BLaER1 treated with 17β-estradiol and CSF1 and Interleukin-3, amounts not matched to agents 10 nM and 100 nM (cell line): ENCODE data around the gene CEP295NL.
"Not testable (repeated sequence)": the region's sequence is repeated elsewhere in the genome, so short reads cannot be mapped to it uniquely, and the experiment has no call there.

Source experiments
- H3K27ac ChIP-seq, 11 experiments: shearing (Covaris generic); formaldehyde crosslinking; 2 replicates each; pipeline ENCODE4 v1.8.1; 2022
- H3K27me3 ChIP-seq, 11 experiments: shearing (Covaris generic); formaldehyde crosslinking; 2 replicates each; pipeline ENCODE4 v1.8.1; 2022
- H3K36me3 ChIP-seq, 11 experiments: shearing (Covaris generic); formaldehyde crosslinking; 2 replicates each; pipeline ENCODE4 v1.8.1; 2022
- H3K4me1 ChIP-seq, 10 experiments: shearing (Covaris generic); formaldehyde crosslinking; 2 replicates each; pipeline ENCODE4 v1.8.1; 2022
- H3K4me2 ChIP-seq, 11 experiments: shearing (Covaris generic); formaldehyde crosslinking; 2 replicates each; pipeline ENCODE4 v1.8.1; 2022
- H3K4me3 ChIP-seq, 10 experiments: shearing (Covaris generic); formaldehyde crosslinking; 2 replicates each; pipeline ENCODE4 v1.8.1; 2022
- H3K9ac ChIP-seq, 11 experiments: shearing (Covaris generic); formaldehyde crosslinking; 2 replicates each; pipeline ENCODE4 v1.8.1; 2022
- H3K9me3 ChIP-seq, 11 experiments: shearing (Covaris generic); formaldehyde crosslinking; replicated peaks in 1 of 11; 2 replicates each; pipeline ENCODE4 v1.8.1; 2022
- H4K20me1 ChIP-seq, 11 experiments: shearing (Covaris generic); formaldehyde crosslinking; 2 replicates each; pipeline ENCODE4 v1.8.1; 2022
- Cebpa-rat ChIP-seq, 11 experiments: shearing (Covaris generic); IDR thresholded peaks; 2 replicates each; pipeline ENCODE4 v1.8.1; 2022

The CEP295NL gene

DNA sequence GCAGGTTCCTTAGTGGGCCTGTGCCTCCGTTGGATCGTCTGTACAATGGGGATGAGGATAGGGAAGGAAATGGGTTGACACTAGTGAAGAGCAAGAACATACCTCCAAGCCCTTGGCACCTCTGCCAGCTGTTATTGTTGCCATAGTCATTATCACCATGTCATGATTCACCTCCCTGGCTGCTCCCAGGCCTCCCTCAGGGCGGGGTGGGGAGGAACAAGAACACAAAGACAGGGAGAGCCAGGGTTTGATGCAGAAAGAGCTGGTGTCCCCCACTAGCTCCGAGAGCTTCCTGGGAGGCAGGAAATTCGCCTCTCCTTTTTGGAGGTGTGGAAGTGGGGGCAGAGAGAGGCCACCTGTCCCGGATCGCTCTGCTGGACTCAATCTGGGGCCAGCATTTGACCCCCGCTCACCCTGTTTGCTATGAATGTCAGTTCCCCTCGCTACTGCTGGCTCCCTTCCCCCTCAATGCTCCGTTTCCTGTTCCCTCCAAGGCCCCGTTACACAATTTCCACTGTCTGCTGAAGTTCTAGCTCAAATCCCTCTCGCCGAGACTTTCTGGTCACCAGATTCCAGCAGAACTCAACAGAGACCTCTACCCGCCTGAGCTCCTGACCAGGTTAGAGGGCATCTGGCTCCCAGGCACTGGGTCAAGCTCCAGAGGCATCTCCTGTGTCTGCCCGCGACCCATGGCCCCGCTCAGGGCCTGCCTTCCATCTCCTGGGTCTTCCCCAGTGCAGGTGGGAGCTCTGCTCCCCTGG lies 13.1 kb upstream of the CEP295NL start:
- TF ChIP-seq Cebpa-rat (IDR thresholded peaks at IDR 0.05) = peak in 10 of 11 experiments; percentile 41 to 89 (median 82); a peak in 16 of 22 replicates

DNA sequence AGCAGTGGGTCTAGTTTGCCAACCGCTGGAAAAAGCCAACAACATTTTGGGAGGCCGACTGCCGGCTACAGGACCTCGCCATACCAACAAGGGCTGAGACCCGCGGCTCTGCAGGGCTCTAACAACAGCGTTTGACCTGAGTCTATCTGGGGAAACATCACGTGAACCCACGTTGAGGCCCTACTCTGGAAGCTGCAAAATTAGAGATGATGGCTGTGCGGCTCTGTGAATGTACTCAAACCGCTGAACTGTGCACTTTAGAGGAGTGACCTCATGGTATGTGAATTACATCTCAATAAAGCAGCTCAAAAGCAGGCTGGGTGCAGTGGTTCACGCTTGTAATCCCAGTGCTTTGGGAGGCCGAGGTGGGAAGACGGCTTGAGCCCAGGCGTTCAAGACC lies 10.1 kb upstream of the CEP295NL start:
- Histone ChIP-seq H3K4me1 (peaks cover 68 to 99% (median 86%) of the 10 kb centered on the region in 10 experiments), H3K27me3 (no peaks in the 10 kb centered on the region), H4K20me1 (peaks cover 0 to 79% (median 15%) of the 10 kb centered on the region in 11 experiments; a peak in 12 of 22 replicates), H3K36me3 (peaks cover 0 to 37% (median 14%) of the 10 kb centered on the region in 11 experiments; a peak in 15 of 22 replicates), H3K4me3 (no peak overlapping the region), H3K4me2 (peak overlapping the region; percentile 52 to 100 (median 97)), H3K9ac (peak overlapping the region in 10 of 11 experiments; percentile 5 to 64 (median 49); a peak in 11 of 22 replicates), H3K27ac (peak overlapping the region; percentile 6 to 99 (median 76); a peak in 18 of 22 replicates), H3K9me3 (no peaks in the 10 kb centered on the region)
- TF ChIP-seq Cebpa-rat (IDR thresholded peaks at IDR 0.05) = no peak

More for the DNA sequence above, 13.1 kb upstream of the CEP295NL start:
- H3K27ac ChIP-seq = peak overlapping the region; percentile 81 to 99 (median 97)
- H3K36me3 ChIP-seq = peaks cover 0 to 36% (median 14%) of the 10 kb centered on the region in 11 experiments; a peak in 14 of 22 replicates
- peaks cover 0 to 82% (median 13%) of the 10 kb centered on the region in 11 experiments; a peak in 12 of 22 replicates for H4K20me1 ChIP-seq
- no peaks in the 10 kb centered on the region for H3K9me3 ChIP-seq
- peak overlapping the region; percentile 91 to 100 (median 98) for H3K4me2 ChIP-seq
- H3K27me3 ChIP-seq = no peaks in the 10 kb centered on the region
- peaks cover 92 to 100% (median 98%) of the 10 kb centered on the region in 10 experiments for H3K4me1 ChIP-seq
- H3K4me3 ChIP-seq = peak overlapping the region; percentile 43 to 77 (median 62)
- H3K9ac ChIP-seq = peak overlapping the region; percentile 82 to 96 (median 91)

DNA sequence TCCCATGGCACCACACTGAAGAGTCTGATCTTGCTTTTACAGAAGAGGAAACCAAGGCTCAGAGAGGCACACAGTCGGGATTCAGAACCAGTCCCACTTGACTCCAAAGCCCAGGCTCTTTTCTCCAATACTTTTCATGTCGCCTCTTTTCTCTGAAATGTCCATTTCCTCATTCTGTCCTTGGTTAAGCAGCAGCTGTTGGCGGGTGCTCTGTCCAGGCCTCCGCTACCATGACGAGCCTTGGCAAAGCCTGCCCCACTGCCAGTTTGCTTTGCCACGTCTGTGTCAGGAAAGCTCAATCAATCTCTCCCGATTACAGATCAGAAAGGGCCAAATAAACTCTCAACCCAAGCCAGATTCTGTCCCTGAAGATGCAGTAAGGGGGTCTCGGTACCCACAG lies 9.1 kb upstream of the CEP295NL start:
- no peak for TF ChIP-seq Cebpa-rat (IDR thresholded peaks at IDR 0.05)
- Histone ChIP-seq H3K9me3 (no peaks in the 10 kb centered on the region), H3K4me1 (peaks cover 58 to 88% (median 76%) of the 10 kb centered on the region in 10 experiments), H3K4me2 (peak overlapping the region in 9 of 11 experiments; percentile 6 to 100 (median 97); a peak in 16 of 22 replicates), H3K27ac (peak overlapping the region; percentile 60 to 99 (median 76); a peak in 19 of 22 replicates), H3K36me3 (peaks cover 0 to 42% (median 17%) of the 10 kb centered on the region in 11 experiments; a peak in 16 of 22 replicates), H3K4me3 (no peak overlapping the region), H4K20me1 (peaks cover 0 to 80% (median 23%) of the 10 kb centered on the region in 11 experiments; a peak in 14 of 22 replicates), H3K27me3 (no peaks in the 10 kb centered on the region), H3K9ac (peak overlapping the region in 2 of 11 experiments; percentile 60 to 63; a peak in 4 of 22 replicates)

DNA sequence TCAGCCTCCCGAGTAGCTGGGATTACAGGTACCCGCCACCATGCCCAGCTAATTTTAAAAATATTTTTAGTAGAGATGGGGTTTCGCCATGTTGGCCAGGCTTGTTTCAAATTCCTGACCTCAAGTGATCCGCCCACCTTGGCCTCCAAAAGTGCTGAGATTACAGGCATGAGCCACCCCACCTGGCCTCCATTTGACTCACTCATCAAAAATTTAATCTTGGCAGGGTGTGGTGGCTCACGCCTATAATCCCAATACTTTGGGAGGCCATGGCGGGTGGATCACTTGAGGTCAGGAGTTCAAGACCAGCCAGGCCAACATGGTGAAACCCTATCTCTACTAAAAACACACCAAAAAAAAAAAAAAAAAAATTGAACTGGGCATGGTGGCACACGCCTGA lies 8.5 kb upstream of the CEP295NL start:
- peaks cover 0 to 86% (median 24%) of the 10 kb centered on the region in 11 experiments; a peak in 14 of 22 replicates for H4K20me1 ChIP-seq
- H3K4me2 ChIP-seq = peak overlapping the region; percentile 6 to 100 (median 92); a peak in 21 of 22 replicates
- H3K27me3 ChIP-seq, H3K4me3 ChIP-seq, H3K9me3 ChIP-seq: not testable (repeated sequence)
- peaks cover 52 to 83% (median 70%) of the 10 kb centered on the region in 10 experiments for H3K4me1 ChIP-seq
- H3K9ac ChIP-seq = peak overlapping the region in 8 of 11 experiments; percentile 15 to 63 (median 58); a peak in 12 of 22 replicates
- peaks cover 0 to 47% (median 17%) of the 10 kb centered on the region in 11 experiments; a peak in 16 of 22 replicates for H3K36me3 ChIP-seq
- H3K27ac ChIP-seq = peak overlapping the region in 10 of 11 experiments; percentile 60 to 99 (median 80); a peak in 17 of 22 replicates

DNA sequence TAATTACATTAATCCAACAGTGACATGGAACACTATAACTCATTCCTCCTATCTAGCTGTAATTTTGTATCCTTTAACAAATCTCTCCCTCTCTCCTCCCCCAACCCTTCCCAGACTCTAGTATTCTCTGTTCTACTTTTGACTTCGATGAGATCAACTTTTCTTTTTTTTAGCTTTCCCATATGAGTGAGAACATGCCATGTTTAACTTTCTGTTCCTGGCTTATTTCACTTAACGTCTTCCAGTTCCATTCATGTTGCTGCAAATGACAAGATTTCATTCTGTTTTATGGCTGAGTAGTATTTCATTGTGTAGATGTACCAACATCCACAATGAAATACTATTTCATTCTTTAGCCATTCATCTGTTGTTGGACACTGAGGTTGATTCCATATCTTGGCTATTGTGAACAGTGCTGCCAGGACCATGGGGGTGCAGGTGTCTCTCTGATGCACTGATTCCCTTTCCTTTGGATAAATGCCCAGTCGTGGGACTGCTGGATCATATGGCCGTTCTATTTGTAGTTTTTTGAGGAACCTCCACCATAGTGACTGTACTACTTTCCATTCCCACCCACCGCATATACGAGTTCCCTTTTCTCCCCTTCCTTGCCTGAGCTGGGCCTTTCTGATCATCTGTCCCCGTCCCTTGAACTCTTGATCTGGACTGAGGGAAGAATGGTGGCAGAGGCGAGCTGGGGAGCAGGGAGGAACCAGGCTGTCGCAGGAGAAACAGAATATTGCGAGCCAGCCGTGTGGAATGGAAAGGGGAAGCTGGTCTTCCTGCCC lies 7.7 kb upstream of the CEP295NL start:
- H3K4me2 ChIP-seq = peak overlapping the region; percentile 6 to 100 (median 92)
- H3K4me3 ChIP-seq = no peak overlapping the region
- H3K9ac ChIP-seq = peak overlapping the region in 8 of 11 experiments; percentile 15 to 63 (median 58); a peak in 13 of 22 replicates
- TF ChIP-seq Cebpa-rat (IDR thresholded peaks at IDR 0.05) = no peak
- H3K9me3 ChIP-seq = no peaks in the 10 kb centered on the region
- peaks cover 0 to 50% (median 18%) of the 10 kb centered on the region in 11 experiments; a peak in 18 of 22 replicates for H3K36me3 ChIP-seq
- H3K27me3 ChIP-seq = no peaks in the 10 kb centered on the region
- H4K20me1 ChIP-seq = peaks cover 3 to 91% (median 26%) of the 10 kb centered on the region in 11 experiments; a peak in 18 of 22 replicates
- H3K27ac ChIP-seq = peak overlapping the region; percentile 13 to 99 (median 77); a peak in 20 of 22 replicates
- H3K4me1 ChIP-seq = peaks cover 44 to 80% (median 64%) of the 10 kb centered on the region in 10 experiments

DNA sequence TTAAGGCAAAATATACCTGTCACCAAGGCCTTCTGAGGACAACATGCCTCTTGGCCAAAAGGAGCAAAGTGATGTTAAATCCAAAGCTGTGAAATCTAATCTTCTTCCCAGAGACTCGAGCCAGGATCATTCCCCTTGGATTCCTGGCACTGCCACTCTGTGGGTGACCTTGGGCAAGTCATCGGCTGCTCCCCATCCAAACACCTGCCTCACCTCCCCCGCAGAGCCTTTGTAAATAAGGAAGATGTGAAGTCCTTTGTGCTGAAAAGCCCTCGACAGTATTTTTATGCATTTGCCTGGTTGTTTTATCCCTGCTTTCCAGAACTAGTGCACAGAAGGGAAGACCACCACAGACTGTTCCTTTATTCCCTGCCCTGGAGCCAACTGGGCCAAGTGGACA lies 5.4 kb upstream of the CEP295NL start:
- Histone ChIP-seq H3K4me3 (no peak overlapping the region), H3K27me3 (no peaks in the 10 kb centered on the region), H3K9me3 (no peaks in the 10 kb centered on the region), H3K27ac (peak overlapping the region in 3 of 11 experiments; percentile 3 to 34 (median 18); a peak in 4 of 22 replicates), H3K36me3 (peaks cover 0 to 72% (median 37%) of the 10 kb centered on the region in 11 experiments; a peak in 19 of 22 replicates), H3K4me2 (peak overlapping the region in 2 of 11 experiments; percentile 20 to 99; a peak in 2 of 22 replicates), H3K4me1 (peaks cover 38 to 80% (median 62%) of the 10 kb centered on the region in 10 experiments), H3K9ac (no peak overlapping the region; a peak in 1 of 22 replicates), H4K20me1 (peaks cover 11 to 96% (median 48%) of the 10 kb centered on the region in 11 experiments; a peak in 21 of 22 replicates)
- TF ChIP-seq Cebpa-rat (IDR thresholded peaks at IDR 0.05) = no peak

DNA sequence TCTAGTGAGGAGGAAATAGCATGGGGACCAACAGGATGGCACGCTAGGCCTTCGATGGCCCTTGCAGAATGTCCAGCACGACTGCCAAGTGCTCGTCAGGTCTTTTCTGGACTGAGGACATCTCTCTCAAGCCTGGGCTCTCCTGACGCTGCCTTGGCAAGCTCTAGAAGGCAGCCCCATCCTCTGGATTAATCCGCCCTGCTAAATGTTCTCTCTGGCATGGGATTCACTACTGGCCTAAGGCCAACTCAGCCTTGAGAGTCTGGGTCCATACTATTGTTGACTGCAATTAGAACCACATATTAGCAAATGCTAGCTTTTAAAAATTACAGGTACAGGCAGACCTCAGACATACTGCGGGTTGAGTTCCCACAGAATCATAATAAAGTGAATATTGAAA lies 2.5 kb upstream of the CEP295NL start:
- H3K27me3 ChIP-seq = no peaks in the 10 kb centered on the region
- peaks cover 32 to 100% (median 74%) of the 10 kb centered on the region in 11 experiments; a peak in 21 of 22 replicates for H4K20me1 ChIP-seq
- peak overlapping the region in 3 of 11 experiments; percentile 8 to 69 (median 34); a peak in 3 of 22 replicates for H3K4me2 ChIP-seq
- no peak overlapping the region for H3K9ac ChIP-seq
- no peak overlapping the region for H3K4me3 ChIP-seq
- TF ChIP-seq Cebpa-rat (IDR thresholded peaks at IDR 0.05) = no peak
- no peaks in the 10 kb centered on the region for H3K9me3 ChIP-seq
- H3K27ac ChIP-seq = no peak overlapping the region
- peaks cover 25 to 59% (median 45%) of the 10 kb centered on the region in 10 experiments for H3K4me1 ChIP-seq
- peaks cover 14 to 81% (median 54%) of the 10 kb centered on the region in 11 experiments for H3K36me3 ChIP-seq

DNA sequence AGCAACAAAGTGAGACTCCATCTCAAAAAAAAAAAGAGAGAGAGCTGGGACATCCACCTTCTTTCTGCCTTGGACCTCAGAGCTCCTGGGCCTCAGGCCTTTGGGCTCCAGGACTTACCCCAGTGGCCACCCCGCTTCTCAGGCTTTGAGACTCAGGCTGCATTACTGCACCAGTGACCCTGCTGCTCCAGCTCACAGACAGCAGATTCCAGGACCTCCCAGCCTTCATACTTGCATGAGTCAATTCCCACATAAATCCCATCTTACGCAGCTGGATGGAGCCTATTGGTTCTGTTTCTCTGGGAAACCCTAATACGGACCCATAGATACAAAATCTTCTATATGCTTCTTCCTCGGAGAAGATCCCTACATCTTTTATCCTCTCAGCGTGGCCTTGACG lies 2.1 kb upstream of the CEP295NL start:
- H3K27me3 ChIP-seq = no peaks in the 10 kb centered on the region
- no peak overlapping the region for H3K4me3 ChIP-seq
- no peaks in the 10 kb centered on the region for H3K9me3 ChIP-seq

More for the DNA sequence above, 2.1 kb upstream of the CEP295NL start:
- peak overlapping the region in 4 of 11 experiments; percentile 13 to 69 (median 37); a peak in 6 of 22 replicates for H3K4me2 ChIP-seq
- peaks cover 15 to 84% (median 54%) of the 10 kb centered on the region in 11 experiments for H3K36me3 ChIP-seq
- TF ChIP-seq Cebpa-rat (IDR thresholded peaks at IDR 0.05) = no peak
- H3K27ac ChIP-seq = peak overlapping the region in 1 of 11 experiments; percentile 6; a peak in 1 of 22 replicates
- H3K4me1 ChIP-seq = peaks cover 25 to 54% (median 42%) of the 10 kb centered on the region in 10 experiments
- H3K9ac ChIP-seq = no peak overlapping the region
- H4K20me1 ChIP-seq = peaks cover 32 to 100% (median 74%) of the 10 kb centered on the region in 11 experiments; a peak in 21 of 22 replicates
